Testis (tissue), 2 donors: ENCODE results near the gene OLFML3.

Source experiments
- POLR2A ChIP-seq: fragments of 450-650 bp; IDR thresholded peaks from one replicate; pipeline ENCODE4 v1.6.1; 2017; ENCODE audit warnings: antibody characterized with exemption, mild to moderate bottlenecking, moderate library complexity
- TF ChIP-seq, protein P1 (sequence below), 3 experiments: fragments of 450-650 bp in 2 of 3; fragments of 200-600 bp in 1 of 3; sonication (generic) in 1 of 3; IDR thresholded peaks; one replicate each; pipeline ENCODE4 v1.5.1; 2016 to 2019; ENCODE audit warnings: antibody characterized with exemption in 3 of 3, mild to moderate bottlenecking in 2 of 3, moderate library complexity in 1 of 3

DNA sequence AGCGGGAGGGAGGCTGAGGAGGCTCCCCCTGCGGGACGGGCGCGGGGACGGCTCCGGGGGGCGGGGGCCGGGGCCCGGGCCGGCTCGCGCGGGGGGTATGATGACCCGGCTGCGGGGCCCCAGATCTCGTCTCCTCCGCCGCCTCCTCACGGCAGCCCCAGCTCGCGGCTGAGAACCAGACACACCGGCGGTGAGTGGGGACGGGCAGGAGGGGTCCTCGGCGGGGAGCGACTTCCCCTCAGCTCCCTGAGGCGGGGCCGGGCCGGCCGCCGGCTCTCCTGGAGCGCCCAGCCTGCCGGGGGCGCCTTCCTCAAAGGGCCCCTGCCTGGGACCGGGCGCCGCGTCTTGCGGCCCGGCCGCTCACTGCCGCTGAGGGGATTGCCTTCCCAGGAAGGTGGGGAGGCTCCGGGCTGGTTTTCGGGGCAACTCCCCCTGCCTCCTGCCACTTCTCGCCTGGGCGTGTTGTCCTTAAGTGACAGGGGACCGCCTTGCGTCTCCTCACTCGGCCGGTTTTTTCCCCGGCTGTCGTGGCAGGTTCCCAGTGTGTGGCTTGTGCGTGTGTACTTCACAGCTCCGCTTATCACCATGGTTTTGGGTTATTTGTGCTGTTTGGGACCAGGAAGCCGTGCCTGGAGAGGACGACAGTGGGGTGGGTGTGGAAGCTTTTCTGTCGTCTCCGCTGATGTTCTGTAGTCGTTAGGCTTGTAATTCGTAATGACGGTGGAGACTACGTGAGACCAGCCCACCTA lies 49.4 kb upstream of the OLFML3 start:
- TF ChIP-seq, protein P1, sequence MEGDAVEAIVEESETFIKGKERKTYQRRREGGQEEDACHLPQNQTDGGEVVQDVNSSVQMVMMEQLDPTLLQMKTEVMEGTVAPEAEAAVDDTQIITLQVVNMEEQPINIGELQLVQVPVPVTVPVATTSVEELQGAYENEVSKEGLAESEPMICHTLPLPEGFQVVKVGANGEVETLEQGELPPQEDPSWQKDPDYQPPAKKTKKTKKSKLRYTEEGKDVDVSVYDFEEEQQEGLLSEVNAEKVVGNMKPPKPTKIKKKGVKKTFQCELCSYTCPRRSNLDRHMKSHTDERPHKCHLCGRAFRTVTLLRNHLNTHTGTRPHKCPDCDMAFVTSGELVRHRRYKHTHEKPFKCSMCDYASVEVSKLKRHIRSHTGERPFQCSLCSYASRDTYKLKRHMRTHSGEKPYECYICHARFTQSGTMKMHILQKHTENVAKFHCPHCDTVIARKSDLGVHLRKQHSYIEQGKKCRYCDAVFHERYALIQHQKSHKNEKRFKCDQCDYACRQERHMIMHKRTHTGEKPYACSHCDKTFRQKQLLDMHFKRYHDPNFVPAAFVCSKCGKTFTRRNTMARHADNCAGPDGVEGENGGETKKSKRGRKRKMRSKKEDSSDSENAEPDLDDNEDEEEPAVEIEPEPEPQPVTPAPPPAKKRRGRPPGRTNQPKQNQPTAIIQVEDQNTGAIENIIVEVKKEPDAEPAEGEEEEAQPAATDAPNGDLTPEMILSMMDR (IDR thresholded peaks at IDR 0.05): no peak
- no peak for TF ChIP-seq POLR2A
